ENCODE results near the gene KRT78. TPM values are rescaled to one million over a fixed set of nuclear protein-coding genes. Genes with fewer than 3 reads are reported as not detected.

KRT78 gene
- total and polyA plus RNA-seq, 2 of the 13 experiments (the other 11 are each of a cell fraction or from before 2014, with no cell fraction given), result not detected

DNA sequence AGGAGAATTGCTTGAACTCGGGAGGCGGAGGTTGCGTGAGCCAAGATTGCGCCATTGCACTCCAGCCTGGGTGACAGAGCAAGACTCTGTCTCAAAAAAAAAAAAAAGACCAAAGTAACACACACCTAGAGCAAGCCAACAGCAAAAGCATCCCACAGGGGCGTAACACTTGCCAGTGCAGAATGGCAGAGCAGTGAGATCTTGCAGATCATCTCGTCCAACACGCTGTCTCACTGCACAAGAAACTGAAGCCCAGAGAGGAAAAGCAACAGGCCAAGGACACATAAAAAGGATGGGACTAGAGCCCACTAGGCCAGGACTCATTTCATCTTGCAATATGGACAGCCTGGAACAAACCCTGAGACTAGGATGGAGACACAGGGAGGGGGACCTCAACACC, 12.7 kb upstream of the KRT78 start:
- POLR2A ChIA-PET, result no interaction called here
- CTCF ChIA-PET (ENCODE audit: low intra/inter-chr PET ratio, low total read pairs), result no interaction called here
- DNase-seq (ENCODE audit: low spot score) (no peak), ATAC-seq (no peak), FAIRE-seq (no peak)
- intact Hi-C loops (cut with micrococcal nuclease; ENCODE audit: unreplicated experiment), result no loop called here
- in situ Hi-C loops (cut with HindIII; ENCODE audit: extremely low pct_ligation_motif_present, low pct_unique_long_range_greater_than_20kb), result loop anchor here (10.0 kb wide), 1 partner anchor 147 kb away; no protein-coding TSS in a partner anchor
- H3K36me3 ChIP-seq (replicated peaks in 1 of 2; ENCODE audit: control insufficient read depth in 1 of 2, insufficient read depth in 2 of 2, low read length in 2 of 2), result no peaks in the 10 kb centered on the region
- no peak overlapping the region for H3K4me3 ChIP-seq (replicated peaks in 1 of 3; ENCODE audit: insufficient read depth in 1 of 3, low read depth in 2 of 3, low read length in 3 of 3)
- no peaks in the 10 kb centered on the region for H4K20me1 ChIP-seq (ENCODE audit: insufficient read depth, low read length)
- no peak overlapping the region for H3K4me2 ChIP-seq (ENCODE audit: low read depth, low read length)
- no peaks in the 10 kb centered on the region for H3K27me3 ChIP-seq (ENCODE audit: control insufficient read depth in 1 of 2, insufficient read depth in 2 of 2, low read length in 2 of 2)
- H3K9ac ChIP-seq (ENCODE audit: insufficient read depth, low read depth, low read length), result no peak overlapping the region
- no peak overlapping the region for H2AFZ ChIP-seq (ENCODE audit: low read length)
- TF ChIP-seq ZSCAN21 (CRISPR knock-in tag; IDR thresholded peaks at IDR 0.05; ENCODE audit: borderline replicate concordance) (no peak), RAD21 (CRISPR knock-in tag; IDR thresholded peaks at IDR 0.05) (no peak), PATZ1 (CRISPR knock-in tag; IDR thresholded peaks at IDR 0.05) (no peak), CTCF (CRISPR knock-in tag; IDR thresholded peaks at IDR 0.05) (no peak), XBP1 (CRISPR knock-in tag; IDR thresholded peaks at IDR 0.05) (no peak)
- BruUV-seq (replicated peaks), result no TSS peak
- no peaks in the 10 kb centered on the region for H3K4me1 ChIP-seq (ENCODE audit: insufficient read depth, low read length)
- no peak overlapping the region for H3K27ac ChIP-seq (ENCODE audit: extremely low read length, insufficient read depth, low read length)
- no peaks in the 10 kb centered on the region for H3K79me2 ChIP-seq (ENCODE audit: insufficient read depth, low read length)
- no peaks in the 10 kb centered on the region for H3K9me3 ChIP-seq (ENCODE audit: low read length)
- 39% methylated on average over 7 of the region's 7 CpGs for WGBS (ENCODE audit: low lambda C conversion rate)
